Measurements from ENCODE around the gene ALDH16A1.

DNA sequence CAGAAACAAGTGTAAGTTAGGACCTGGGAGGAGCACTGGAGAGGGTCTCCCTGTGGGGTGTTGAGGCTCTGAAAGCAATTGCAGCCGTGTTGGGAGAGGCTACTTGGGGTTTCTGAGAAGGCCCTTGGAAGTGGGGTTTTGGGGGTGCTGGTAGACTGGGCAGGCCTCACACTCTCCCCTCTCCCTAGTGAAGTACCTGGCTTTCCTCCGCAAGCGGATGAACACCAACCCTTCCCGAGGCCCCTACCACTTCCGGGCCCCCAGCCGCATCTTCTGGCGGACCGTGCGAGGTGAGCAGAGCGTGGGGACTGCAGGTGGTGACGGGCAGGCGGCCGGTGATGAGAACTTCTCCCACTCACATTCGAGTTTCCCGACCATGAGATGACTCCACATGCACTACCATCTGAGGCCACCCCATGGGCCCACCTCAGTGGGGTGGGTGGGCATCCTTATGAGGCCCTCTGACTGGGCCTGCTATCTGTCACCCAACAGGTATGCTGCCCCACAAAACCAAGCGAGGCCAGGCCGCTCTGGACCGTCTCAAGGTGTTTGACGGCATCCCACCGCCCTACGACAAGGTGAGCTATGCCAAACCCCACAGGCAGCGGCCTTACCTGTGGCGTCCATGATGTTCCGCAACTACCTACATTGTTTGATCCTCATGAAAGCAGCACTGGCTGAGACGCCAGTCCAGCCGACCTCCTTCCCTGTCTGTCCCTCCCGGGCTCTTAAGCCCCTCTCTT is 37.4 kb downstream of the ALDH16A1 start:
- TF ChIP-seq, protein P1, sequence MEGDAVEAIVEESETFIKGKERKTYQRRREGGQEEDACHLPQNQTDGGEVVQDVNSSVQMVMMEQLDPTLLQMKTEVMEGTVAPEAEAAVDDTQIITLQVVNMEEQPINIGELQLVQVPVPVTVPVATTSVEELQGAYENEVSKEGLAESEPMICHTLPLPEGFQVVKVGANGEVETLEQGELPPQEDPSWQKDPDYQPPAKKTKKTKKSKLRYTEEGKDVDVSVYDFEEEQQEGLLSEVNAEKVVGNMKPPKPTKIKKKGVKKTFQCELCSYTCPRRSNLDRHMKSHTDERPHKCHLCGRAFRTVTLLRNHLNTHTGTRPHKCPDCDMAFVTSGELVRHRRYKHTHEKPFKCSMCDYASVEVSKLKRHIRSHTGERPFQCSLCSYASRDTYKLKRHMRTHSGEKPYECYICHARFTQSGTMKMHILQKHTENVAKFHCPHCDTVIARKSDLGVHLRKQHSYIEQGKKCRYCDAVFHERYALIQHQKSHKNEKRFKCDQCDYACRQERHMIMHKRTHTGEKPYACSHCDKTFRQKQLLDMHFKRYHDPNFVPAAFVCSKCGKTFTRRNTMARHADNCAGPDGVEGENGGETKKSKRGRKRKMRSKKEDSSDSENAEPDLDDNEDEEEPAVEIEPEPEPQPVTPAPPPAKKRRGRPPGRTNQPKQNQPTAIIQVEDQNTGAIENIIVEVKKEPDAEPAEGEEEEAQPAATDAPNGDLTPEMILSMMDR (IDR thresholded peaks at IDR 0.05; ENCODE audit: poor library complexity) = no peak
- no peak for TF ChIP-seq EZH2 (IDR thresholded peaks at IDR 0.05; ENCODE audit: borderline replicate concordance)
- no peak for TF ChIP-seq EZH2phosphoT487 (IDR thresholded peaks at IDR 0.05; ENCODE audit: low read depth, severe bottlenecking, unreplicated experiment)
